Retinal pigment epithelial cell (primary cell): Measurements from ENCODE around the gene MAML1.
A peak's percentile ranks its signal among the peaks of the same experiment; 100 is the strongest.

ENCODE experiments used
- DNase-seq: peaks from one replicate; pipeline ENCODE4 v3.0.0-alpha.2; 2010; ENCODE audit warnings: low read depth
- H3K4me3 ChIP-seq: 2 replicates; pipeline ENCODE4 v1.5.1; 2011; ENCODE audit warnings: mild to moderate bottlenecking, low read length, control low read depth, moderate library complexity
- TF ChIP-seq, protein P1 (sequence below): conservative IDR thresholded peaks from 2 replicates; pipeline ENCODE4 v1.5.1; 2011; ENCODE audit warnings: low read depth, low read length, control low read depth, inconsistent platforms

MAML1 gene

DNA sequence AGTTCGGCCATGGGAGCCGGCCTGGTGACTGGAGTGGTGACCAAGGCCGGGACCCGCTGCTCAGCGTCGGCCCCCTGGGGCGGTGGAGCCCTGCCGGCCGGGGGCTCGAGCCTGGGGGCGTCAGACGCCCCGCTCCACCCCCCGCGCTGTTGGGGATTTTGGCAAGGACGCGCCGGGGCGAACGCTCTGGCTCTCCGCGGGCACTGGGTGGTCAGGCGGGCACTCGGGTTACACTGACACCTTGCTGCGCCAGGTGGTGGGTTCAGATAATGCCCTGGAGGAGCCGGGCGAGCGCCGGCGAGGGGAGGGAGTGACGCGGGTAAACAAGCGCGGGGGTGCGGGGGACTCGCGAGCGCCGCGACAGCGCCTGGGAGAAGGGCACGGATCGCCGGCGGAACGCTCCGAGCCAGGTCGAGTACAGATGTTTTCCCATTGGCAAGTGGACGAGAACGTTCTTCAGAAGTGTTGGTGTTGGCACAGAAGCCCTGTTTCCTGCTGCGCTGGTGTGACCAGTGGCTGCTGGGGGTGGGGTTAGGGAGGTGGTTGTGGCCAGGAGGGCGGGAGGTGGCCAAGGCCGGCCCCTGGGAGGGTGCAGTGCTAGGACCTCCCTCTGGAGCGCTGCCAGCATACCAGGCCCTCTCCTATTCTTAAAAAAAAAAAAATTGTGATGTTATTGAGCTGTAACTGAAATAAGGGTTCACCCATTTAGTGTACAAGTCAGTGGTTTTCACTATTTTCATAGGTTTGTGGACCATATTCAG lies 88.9 kb downstream of the MAML1 start:
- peak; percentile 77 for DNase-seq
- peak overlapping the region; percentile 74 for H3K4me3 ChIP-seq
- TF ChIP-seq, protein P1, sequence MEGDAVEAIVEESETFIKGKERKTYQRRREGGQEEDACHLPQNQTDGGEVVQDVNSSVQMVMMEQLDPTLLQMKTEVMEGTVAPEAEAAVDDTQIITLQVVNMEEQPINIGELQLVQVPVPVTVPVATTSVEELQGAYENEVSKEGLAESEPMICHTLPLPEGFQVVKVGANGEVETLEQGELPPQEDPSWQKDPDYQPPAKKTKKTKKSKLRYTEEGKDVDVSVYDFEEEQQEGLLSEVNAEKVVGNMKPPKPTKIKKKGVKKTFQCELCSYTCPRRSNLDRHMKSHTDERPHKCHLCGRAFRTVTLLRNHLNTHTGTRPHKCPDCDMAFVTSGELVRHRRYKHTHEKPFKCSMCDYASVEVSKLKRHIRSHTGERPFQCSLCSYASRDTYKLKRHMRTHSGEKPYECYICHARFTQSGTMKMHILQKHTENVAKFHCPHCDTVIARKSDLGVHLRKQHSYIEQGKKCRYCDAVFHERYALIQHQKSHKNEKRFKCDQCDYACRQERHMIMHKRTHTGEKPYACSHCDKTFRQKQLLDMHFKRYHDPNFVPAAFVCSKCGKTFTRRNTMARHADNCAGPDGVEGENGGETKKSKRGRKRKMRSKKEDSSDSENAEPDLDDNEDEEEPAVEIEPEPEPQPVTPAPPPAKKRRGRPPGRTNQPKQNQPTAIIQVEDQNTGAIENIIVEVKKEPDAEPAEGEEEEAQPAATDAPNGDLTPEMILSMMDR, result no peak

DNA sequence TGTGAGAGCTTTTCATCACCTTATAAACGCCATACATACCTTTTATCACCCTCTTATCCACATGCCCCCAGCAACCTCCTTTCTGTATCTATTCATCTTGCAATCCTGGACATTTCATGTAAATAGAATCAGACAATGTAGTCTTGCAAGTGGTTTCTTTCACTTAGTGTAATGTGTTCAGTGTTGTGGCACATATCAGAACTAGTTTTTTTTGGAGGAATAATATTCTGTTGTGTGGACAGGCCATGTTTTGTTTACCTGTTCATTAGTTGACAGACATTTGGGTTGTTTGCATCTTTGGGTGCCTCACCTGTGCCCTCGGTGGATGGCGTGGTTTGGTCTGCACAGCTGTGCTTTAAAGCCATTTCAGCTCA lies 89.4 kb downstream of the MAML1 start:
- TF ChIP-seq, protein P1, result no peak
- DNase-seq, result no peak

GRCh38 chr5:179822444-179822990 lies 89.9 kb downstream of the MAML1 start:
- TF ChIP-seq, protein P1, result no peak
- peak overlapping the region; percentile 74 for H3K4me3 ChIP-seq
- DNase-seq, result no peak

More for the DNA sequence above, 89.4 kb downstream of the MAML1 start:
- H3K4me3 ChIP-seq, result peak overlapping the region; percentile 74

DNA sequence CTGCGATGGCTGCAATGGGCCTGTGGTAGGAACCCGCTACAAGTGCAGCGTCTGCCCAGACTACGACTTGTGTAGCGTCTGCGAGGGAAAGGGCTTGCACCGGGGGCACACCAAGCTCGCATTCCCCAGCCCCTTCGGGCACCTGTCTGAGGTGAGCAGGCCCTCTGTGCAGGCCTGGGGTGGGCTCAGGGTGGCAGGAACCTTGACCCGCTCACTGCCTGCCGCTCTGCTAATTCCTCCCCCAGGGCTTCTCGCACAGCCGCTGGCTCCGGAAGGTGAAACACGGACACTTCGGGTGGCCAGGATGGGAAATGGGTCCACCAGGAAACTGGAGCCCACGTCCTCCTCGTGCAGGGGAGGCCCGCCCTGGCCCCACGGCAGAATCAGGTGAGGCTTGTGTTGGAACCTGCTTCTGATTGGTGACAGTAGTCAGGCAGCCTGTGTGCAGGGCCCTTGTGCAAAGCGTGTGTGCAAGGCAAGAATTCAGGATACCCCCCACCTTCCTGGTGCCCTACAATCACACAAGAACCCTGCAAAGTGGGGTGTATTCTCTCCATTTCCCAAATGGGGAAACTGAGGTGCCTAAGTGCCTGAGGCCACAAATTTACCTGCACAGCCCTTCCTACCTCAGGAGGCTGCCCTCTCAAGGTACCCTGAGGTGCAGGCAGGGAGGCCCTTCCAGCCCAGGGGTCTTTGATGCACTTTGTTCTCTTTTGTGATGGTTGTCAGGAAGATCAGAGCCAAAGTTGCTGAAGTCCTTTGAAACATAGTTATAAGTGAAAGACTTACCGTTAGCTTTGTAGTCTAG lies 91.5 kb downstream of the MAML1 start:
- peak overlapping the region; percentile 74 for H3K4me3 ChIP-seq
- TF ChIP-seq, protein P1, result no peak
- no peak for DNase-seq

GRCh38 chr5:179824745-179825112 lies 92.1 kb downstream of the MAML1 start:
- no peak overlapping the region for H3K4me3 ChIP-seq

GRCh38 chr5:179825655-179826182 lies 93.1 kb downstream of the MAML1 start:
- no peak overlapping the region for H3K4me3 ChIP-seq
- no peak for DNase-seq
- TF ChIP-seq, protein P1, result peak; percentile 9

More at GRCh38 chr5:179824745-179825112, 92.1 kb downstream of the MAML1 start:
- DNase-seq, result no peak
- TF ChIP-seq, protein P1, result no peak
